Stomach (tissue), 9 donors: ENCODE results near the gene PCDH9. TPM values are rescaled to one million over a fixed set of nuclear protein-coding genes. Genes with fewer than 3 reads are reported as not detected.

Source experiments
- DNase-seq, 2 donors: peaks; one replicate each; pipeline versions ENCODE4 v3.0.0 to v3.0.0-alpha.2; 2013 to 2019
- H3K27ac ChIP-seq, 5 donors: fragments of 200-600 bp in 4 of 5; sonication (generic) in 4 of 5; one replicate each; pipeline ENCODE4 v1.5.1; 2013 to 2019; ENCODE audit warnings: mild to moderate bottlenecking in 1 of 5, moderate library complexity in 1 of 5
- H3K27me3 ChIP-seq, 3 donors: fragments of 200-600 bp; sonication (generic); one replicate each; pipeline ENCODE4 v1.5.1; 2017 to 2019; ENCODE audit warnings: mixed run types in 1 of 3
- H3K36me3 ChIP-seq, 4 donors: fragments of 200-600 bp; sonication (generic); 1 replicate in 3 of 4; 2 replicates in 1 of 4; pipeline ENCODE4 v1.5.1; 2016 to 2019
- H3K4me1 ChIP-seq, 4 donors: fragments of 200-600 bp; sonication (generic); one replicate each; pipeline ENCODE4 v1.5.1; 2016 to 2019
- H3K4me3 ChIP-seq, 4 donors: fragments of 200-600 bp; sonication (generic) in 3 of 4; one replicate each; pipeline ENCODE4 v1.5.1; 2016 to 2019; ENCODE audit warnings: mild to moderate bottlenecking in 1 of 4
- H3K9me3 ChIP-seq, 4 donors: fragments of 200-600 bp; sonication (generic); one replicate each; pipeline ENCODE4 v1.5.1; 2016 to 2019
- EP300 ChIP-seq: sonication (generic); formaldehyde crosslinking; IDR thresholded peaks from one replicate; pipeline ENCODE4 v1.6.1; 2017; ENCODE audit warnings: antibody characterized with exemption
- POLR2A ChIP-seq, 4 donors: fragments of 450-650 bp; IDR thresholded peaks; one replicate each; pipeline ENCODE4 v1.6.1; 2016; ENCODE audit warnings: antibody characterized with exemption in 4 of 4, control low read depth in 2 of 4, mild to moderate bottlenecking in 1 of 4, moderate library complexity in 1 of 4
- POLR2AphosphoS5 ChIP-seq, 3 donors: sonication (generic); formaldehyde crosslinking; IDR thresholded peaks; one replicate each; pipeline ENCODE4 v1.6.1; 2016; ENCODE audit warnings: antibody characterized with exemption in 3 of 3
- WGBS, 5 donors: extraction: QIAGEN DNeasy Blood & Tissue Kit in 3 of 5; methylation state at CpG; one replicate each; pipeline versions ENCODE4 v1.1.5 to v1.1.7; 2013 to 2018; 5-methylcytosine and 5-hydroxymethylcytosine counted together
- intact Hi-C: fragments of 100-400 bp; cut with DNase I; formaldehyde crosslinking; loops from one replicate; pipeline ENCODE4 v1.15.1; 2023; ENCODE audit warnings: low total_unique reads
- polyA plus RNA-seq, 3 donors: library from polyadenylated mRNA; stranded (reverse); fragments of 200-250 nt; gene quantifications; one replicate each; pipeline ENCODE4 v1.2.3, GENCODE V29; 2013
- total RNA-seq, 5 donors: library from RNA; depleted of rRNA; stranded (reverse); fragments of >200 nt; gene quantifications; one replicate each; pipeline versions ENCODE4 v1.1.0 to v1.2.3, GENCODE V29; 2014 to 2016
- TF ChIP-seq, protein P1 (sequence below), 7 experiments: fragments of 450-650 bp in 4 of 7; fragments of 200-600 bp in 3 of 7; sonication (generic) in 3 of 7; IDR thresholded peaks; one replicate each; pipeline ENCODE4 v1.5.1; 2016 to 2019; ENCODE audit warnings: antibody characterized with exemption in 7 of 7, control low read depth in 2 of 7, mild to moderate bottlenecking in 1 of 7
- donor health status: healthy with polysubstance abuse.
- donor health status: Bipolar disorder and iron deficiency.
- donor health status: healthy.

Gene PCDH9
- total and polyA plus RNA-seq, 8 donors, result 0.40 to 36.2 (median 3.7) TPM

DNA sequence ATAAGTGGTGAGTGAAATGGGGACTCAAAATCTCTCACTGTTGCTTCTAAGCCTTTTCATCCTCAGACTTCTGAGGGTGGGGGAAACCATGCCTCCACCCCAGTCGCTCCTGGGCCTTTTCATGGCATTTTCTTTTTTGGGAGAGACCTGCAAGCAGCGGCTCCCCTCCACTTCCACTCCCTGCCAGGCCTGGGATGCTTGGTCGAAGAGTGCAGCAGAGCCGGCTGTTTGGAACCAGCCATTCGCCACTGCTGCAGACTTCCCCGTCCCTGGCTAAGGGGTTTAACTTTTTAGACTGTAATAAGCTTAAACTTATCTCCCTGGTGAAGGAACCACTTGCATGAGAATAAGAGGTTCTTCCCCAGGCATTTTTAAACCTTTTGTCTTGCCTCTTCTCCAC, 617.2 kb downstream of the PCDH9 start:
- no peaks in the 10 kb centered on the region for H3K27me3 ChIP-seq
- H3K27ac ChIP-seq, result no peak overlapping the region
- no peak overlapping the region for H3K4me3 ChIP-seq
- H3K4me1 ChIP-seq, result no peaks in the 10 kb centered on the region
- no peaks in the 10 kb centered on the region for H3K9me3 ChIP-seq
- DNase-seq, result no peak
- intact Hi-C loops, result no loop called here
- TF ChIP-seq POLR2A (IDR thresholded peaks at IDR 0.05) (no peak), EP300 (no peak), POLR2AphosphoS5 (IDR thresholded peaks at IDR 0.05) (no peak)
- TF ChIP-seq, protein P1, sequence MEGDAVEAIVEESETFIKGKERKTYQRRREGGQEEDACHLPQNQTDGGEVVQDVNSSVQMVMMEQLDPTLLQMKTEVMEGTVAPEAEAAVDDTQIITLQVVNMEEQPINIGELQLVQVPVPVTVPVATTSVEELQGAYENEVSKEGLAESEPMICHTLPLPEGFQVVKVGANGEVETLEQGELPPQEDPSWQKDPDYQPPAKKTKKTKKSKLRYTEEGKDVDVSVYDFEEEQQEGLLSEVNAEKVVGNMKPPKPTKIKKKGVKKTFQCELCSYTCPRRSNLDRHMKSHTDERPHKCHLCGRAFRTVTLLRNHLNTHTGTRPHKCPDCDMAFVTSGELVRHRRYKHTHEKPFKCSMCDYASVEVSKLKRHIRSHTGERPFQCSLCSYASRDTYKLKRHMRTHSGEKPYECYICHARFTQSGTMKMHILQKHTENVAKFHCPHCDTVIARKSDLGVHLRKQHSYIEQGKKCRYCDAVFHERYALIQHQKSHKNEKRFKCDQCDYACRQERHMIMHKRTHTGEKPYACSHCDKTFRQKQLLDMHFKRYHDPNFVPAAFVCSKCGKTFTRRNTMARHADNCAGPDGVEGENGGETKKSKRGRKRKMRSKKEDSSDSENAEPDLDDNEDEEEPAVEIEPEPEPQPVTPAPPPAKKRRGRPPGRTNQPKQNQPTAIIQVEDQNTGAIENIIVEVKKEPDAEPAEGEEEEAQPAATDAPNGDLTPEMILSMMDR (IDR thresholded peaks at IDR 0.05), result no peak
- no peaks in the 10 kb centered on the region for H3K36me3 ChIP-seq
- 93 to 98% (median 96%) methylated on average over 6 of the region's 6 CpGs for WGBS, 5 donors

DNA sequence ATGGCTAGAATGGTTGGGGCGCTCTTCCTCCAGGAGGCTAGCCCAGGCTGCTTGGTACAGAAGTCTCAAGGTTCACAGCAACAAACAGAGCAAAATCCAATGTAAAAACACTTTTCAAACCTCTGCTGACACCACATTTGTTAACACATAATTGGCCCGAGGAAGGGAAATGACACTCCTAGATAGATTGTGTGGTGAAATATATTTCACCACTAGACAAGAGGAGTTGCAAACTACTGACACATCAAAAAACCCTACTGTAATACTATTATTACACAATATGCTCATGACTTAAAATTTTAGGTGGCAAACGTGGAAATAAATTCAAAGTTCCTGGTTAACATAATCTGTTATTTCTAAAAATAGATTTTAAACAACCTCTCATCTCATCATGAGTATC, 643.6 kb downstream of the PCDH9 start:
- intact Hi-C loops, result no loop called here
- TF ChIP-seq, protein P1 (IDR thresholded peaks at IDR 0.05), result no peak
- TF ChIP-seq POLR2AphosphoS5 (IDR thresholded peaks at IDR 0.05) (no peak), POLR2A (IDR thresholded peaks at IDR 0.05) (no peak), EP300 (no peak)
- DNase-seq, result no peak
- Histone ChIP-seq H3K36me3 (no peaks in the 10 kb centered on the region), H3K4me3 (no peak overlapping the region), H3K27me3 (no peaks in the 10 kb centered on the region), H3K4me1 (peaks cover 0 to 4% (median 2%) of the 10 kb centered on the region in 4 donors), H3K9me3 (no peaks in the 10 kb centered on the region), H3K27ac (no peak overlapping the region)
- 51 to 78% (median 63%) methylated on average over 3 of the region's 3 CpGs for WGBS, 5 donors

DNA sequence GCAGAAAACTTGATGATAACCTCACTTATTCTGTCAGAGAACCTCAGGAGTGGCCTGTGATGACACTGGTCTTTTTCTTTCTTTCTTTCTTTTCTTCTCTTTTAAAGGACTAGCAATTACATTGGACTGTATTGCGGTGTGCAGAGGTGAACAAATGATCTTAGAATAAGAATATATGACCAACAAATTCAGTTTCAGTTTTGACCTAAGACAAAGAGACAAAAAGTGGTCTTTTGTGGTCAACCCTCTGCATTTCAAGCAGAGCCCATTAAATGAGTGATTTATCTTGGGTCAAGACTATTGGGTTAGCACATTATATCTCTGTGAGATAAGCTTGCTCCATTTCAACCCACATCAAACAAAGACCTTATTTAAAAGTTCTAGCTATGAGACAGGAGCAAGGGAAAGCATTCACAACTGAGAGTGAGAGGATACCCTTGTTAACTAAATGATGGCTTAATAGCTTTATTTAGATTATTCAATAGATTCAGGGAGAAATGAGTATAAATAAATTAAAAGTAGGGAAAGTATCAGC, 644.4 kb downstream of the PCDH9 start:
- H3K4me1 ChIP-seq, result peaks cover 0 to 4% (median 2%) of the 10 kb centered on the region in 4 donors
- no peaks in the 10 kb centered on the region for H3K36me3 ChIP-seq
- no peak overlapping the region for H3K27ac ChIP-seq
- H3K4me3 ChIP-seq, result no peak overlapping the region
- TF ChIP-seq POLR2AphosphoS5 (IDR thresholded peaks at IDR 0.05) (no peak), EP300 (no peak), POLR2A (IDR thresholded peaks at IDR 0.05) (no peak)
- TF ChIP-seq, protein P1 (IDR thresholded peaks at IDR 0.05), result no peak
- no peak for DNase-seq
- intact Hi-C loops, result no loop called here
- 36 to 57% (median 43%) methylated on average over 1 of the region's 1 CpG for WGBS, 5 donors
- no peaks in the 10 kb centered on the region for H3K27me3 ChIP-seq
- no peaks in the 10 kb centered on the region for H3K9me3 ChIP-seq

DNA sequence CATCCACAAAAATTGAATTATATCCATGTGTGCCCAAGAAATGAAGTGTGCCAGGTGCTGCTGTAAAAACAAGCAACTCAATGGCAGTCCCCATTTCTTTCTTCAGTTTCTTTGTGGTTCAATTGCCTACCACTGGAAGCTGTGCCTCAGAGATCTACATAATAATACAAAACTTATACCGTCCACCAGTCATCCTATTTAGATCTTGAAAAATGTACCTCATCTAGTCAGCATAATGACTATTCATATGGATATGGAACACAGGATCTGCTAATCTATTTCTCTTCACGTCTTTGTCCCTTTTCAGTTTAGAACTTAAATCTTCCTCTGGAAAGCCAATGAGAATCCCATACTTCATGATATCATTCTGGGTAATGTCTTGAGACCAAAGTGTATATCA, 648.5 kb downstream of the PCDH9 start:
- no peaks in the 10 kb centered on the region for H3K9me3 ChIP-seq
- H3K36me3 ChIP-seq, result no peaks in the 10 kb centered on the region
- DNase-seq, result no peak
- intact Hi-C loops, result no loop called here
- no peak overlapping the region for H3K4me3 ChIP-seq
- H3K27ac ChIP-seq, result no peak overlapping the region
- peaks cover 0 to 4% (median 2%) of the 10 kb centered on the region in 4 donors for H3K4me1 ChIP-seq
- no peaks in the 10 kb centered on the region for H3K27me3 ChIP-seq
- 91 to 93% (median 92%) methylated on average over 2 of the region's 2 CpGs for WGBS, 5 donors
- TF ChIP-seq EP300, result no peak
- TF ChIP-seq POLR2AphosphoS5 (IDR thresholded peaks at IDR 0.05), result no peak
- TF ChIP-seq POLR2A (IDR thresholded peaks at IDR 0.05), result no peak
- TF ChIP-seq, protein P1 (IDR thresholded peaks at IDR 0.05), result no peak
